GM18517 (cell line): ENCODE data around the gene FUT2.
"Not testable (repeated sequence)": the region's sequence is repeated elsewhere in the genome, so short reads cannot be mapped to it uniquely, and the experiment has no call there.

Source experiments
- ATAC-seq: cut with Tn5 transposase; IDR thresholded peaks from one replicate; pipeline ENCODE4 v1.9.1; 2021; ENCODE audit warnings: mild to moderate bottlenecking, moderate library complexity; ENCODE audit not compliant: unreplicated experiment

The FUT2 gene

DNA sequence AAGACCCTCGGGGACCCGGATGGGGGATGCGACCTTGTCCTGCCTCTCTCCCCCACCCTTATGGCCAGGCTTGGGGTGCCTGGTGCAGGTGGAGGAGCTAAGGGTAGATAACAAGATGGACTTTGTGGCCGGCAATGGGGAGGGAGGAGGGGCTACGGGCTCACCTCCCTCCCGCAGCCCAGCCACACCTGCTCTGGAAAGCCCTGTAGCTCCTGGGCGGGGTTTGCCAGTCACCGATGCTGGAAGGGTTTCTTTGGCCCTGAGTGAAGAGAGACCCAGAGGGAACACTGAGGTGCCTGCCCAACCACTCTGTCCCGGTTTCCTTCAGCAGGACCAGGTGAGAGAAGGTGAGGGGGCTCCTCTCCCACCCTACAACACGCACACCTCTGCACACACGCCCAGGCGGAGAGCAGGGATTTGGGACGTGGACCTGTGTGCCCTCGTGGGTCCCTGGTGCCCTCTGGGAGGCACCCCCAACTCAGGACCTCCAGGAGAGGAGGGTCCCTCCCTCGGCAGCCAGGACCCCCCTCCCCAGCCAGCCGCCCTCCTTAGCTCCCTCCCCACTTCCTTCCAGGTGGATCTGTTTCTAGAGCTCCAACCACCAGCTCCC lies at the start of gene FUT2:
Gene FUT2 (plus strand): TSS at position 229 of the 610 bp plus-strand sequence. CDS start 6,986 bp downstream, outside the sequence.
- no peak for ATAC-seq

DNA sequence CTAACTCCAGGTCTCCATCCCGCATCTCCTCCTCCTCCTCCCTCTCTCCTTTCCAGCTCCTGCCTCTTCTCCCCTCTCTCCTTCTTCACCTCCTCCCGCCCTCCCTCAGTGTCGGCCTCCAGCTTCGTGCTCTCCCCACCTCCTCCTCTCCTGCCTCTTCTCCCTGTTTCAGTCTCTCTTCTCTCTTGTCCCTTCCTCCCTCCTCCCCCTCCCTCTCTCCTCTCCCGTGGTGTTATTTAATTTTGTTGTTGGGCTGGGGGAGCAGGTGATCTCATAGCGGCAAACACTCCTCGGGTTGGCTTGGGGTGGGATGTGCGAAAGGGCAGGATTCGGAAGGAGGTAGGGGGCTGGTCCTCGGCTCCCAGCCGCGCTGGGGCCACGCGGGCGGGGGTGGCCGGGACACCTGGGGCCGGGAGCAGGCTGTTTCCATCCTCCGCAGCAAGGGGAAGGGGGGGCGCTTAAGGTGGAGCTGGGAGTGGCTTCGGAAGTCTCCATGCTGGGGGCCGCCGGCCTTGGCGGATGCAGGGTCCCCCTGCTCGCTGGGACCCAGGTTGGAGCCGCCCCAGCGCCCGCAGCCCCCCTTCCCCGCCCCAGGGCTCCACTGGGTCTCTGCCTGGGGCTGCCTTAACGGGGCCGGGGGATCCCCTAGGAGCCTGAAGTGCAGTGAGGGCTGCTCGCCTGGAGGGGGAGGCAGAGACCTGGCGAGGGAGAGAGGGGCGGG lies 49.6 kb upstream of the FUT2 start, which contains the start of gene CA11:
Gene CA11 (minus strand): TSS at position 187 of the 721 bp plus-strand sequence. CDS start 555 bp downstream, outside the sequence.
- ATAC-seq: no peak

DNA sequence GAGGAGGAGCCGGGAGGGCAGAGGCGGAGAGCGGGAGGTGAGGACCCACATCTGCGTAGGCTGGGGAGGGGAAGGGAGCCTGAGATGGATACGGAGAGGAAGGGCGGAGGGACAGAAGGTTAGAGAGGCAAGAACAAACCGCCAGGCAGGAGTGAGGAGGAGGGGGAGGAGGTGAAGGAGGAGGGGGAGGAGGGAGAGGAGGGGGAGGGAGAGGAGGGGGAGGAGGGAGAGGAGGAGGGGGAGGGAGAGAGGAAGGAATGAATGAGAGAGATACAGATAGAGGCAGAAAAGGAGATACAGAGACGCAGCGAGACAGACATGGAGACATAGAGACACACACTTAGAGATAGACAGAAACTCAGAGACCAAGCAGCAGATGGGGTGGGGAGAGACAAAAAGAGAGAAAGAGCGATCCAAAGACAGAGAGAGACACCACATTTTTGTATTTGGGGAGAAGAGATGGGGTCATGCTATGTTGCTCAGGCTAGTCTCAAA lies 49.0 kb upstream of the FUT2 start:
- ATAC-seq: no peak

DNA sequence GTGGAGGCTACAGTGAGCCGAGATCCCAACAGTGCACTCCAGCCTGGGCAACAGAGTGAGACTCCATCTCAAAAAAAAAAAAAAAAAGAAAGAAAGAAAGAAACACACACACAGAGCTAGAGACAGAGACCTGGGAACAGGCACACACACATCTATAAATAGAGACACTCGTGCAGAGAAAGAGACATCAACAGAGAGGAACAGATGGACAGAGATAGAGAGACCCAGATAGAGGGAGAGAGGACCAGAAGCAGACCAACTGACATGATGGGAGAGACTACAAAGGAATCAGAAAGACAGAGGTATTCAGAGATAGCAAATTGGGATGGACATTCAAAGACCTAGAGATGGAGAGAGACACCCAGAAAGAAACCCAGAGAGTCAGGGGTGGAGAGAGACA lies 47.6 kb upstream of the FUT2 start:
- ATAC-seq: no peak

DNA sequence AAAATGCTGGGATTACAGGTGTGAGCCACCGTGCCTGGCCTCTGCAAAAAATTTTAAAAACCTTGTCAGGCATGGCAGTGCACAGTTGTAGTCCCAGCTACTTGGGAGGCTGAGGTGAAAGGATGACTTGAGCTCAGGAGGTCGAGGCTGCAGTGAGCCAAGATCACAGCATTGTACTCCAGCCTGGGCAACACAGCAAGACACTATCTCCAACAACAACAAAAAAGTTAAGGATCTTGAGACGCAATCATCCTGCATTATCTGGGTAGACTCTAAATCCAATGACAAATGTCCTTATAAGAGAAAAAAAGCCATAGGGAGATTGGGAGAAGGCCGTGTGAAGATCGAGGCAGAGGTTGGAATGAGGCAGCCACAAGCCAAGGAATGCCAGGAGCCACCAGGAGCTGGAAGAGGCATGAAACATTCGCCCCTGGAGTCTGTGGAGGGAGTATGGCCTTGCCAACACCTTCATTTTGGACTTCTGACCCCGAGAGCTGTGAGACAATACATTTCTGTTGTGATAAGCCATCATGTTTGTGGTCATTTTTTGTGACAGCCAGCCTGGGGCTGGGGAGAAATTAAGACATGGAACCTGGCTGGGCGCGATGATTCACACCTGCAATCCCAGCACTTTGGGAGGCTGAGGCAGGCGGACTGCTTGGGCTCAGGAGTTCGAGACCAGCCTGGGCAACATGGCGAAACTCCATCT lies 44.6 kb upstream of the FUT2 start:
- ATAC-seq: no peak

DNA sequence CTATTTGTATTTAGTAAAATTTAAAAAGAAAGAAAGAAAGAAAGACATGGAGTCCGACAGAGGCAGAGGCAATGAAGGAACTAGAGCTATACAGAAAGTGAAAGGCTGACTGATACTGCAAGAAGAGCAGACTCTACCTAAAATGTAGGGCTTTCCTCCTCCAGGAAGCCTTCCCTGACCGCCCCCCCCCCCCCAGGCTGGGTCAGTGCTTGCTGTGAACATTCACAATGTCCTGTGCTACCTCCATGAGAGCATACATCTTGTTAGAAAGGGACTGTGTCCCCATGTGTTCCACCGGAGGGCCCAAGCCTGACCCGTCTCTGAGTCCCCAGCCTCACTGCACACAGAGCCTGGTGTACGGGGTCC lies 44.1 kb upstream of the FUT2 start:
- ATAC-seq: no peak

DNA sequence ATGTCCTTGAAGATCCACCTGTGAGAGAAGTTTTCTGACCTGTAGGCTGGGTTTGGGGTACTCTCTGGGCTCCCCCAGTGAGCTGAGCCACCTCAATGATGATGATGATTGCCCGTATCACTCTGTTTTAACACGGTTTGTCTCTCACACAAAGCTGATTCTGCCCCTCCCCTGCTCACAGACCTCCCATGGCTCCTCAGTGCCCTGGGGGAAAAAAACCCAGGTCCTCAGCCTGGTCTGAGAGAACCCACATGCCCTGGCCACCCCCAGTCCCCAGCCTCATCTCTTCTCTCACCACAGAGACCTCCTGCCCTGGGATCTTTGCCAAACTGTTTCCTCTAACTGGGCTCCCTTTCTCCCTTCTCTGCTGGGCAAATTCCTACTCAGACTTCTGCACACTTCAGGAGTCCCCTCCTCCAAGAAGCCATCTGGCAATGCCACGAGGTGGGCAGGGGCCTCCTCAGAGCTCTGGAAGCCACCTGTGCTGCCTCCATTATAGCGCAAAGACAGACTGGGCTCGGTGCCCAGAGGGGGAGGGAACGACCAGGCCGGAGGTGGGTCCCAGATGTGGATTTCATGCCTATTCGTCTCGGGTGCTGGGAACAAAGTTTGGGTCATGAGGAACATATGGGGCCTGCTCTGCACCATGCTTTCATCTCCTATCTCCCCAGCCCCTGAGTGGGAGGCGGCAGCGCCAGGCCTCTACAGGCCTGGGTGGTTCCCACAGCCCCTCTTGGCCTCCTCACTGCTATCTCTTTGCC lies 41.3 kb upstream of the FUT2 start:
- no peak for ATAC-seq

DNA sequence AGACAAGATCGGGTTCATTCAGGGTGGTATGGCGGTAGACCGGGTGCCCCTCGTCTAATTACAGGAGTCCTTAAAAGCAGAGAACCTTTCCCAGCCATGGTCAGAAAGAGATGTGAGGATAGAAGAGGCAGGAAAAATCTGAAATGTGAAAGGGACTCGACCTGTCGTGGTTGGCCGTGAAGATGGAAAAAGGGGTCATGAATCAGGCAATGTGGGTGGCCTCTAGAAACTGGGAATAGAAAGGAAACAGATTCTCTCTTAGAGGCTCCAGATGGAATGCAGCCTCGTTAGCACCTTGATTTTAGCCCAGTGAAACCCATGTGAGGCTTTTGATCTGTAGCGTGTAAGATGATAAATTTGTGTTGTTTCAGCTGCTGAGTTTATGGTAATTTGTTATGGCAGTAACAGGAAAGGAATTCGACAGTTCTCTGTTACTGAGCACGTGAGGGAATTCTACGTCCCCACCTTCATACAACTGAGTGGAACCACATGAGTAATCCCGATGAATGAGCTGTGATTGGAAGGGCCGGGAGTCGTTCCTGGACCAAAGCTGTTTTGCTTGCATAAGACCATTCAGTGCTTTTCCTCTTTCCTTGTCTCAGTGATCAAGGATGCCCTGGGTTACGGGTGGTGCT lies 38.8 kb upstream of the FUT2 start:
- no peak for ATAC-seq

DNA sequence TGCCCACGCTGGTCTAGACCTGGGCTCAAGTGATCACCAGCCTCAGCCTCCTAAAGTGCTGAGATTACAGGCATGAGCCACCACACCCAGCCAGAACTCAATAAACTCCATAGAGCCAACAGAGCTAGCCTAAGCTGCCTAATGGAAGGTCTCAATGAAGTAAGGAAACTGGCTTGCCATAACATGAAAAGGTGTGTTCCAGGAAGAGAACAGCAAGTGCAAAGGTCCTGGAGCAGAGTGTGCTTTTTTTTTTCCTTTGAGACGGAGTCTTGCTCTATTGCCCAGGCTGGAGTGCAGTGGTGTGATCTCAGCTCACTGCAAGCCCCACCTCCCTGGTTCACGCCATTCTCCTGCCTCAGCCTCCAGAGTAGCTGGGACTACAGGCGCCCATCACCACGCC lies 37.9 kb upstream of the FUT2 start:
- not testable (repeated sequence) for ATAC-seq

DNA sequence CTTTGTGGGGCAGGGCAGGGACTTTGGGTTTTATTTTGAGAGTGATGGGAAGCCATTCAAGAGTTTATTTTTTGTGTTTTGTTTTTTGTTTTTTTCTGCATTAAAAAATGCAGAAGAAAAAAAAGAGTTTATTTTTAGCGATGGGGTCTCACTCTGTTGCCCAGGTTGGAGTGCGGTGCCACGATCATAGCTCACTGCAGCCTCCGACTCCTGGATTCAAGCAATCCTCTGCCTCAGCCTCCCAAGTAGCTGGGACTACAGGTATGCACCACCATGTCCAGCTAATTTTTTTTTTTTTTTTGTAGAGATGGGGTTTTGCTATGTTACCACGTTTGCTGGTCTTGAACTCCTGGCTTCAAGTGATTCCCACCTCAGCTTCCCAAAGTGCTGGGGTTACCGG lies 37.3 kb upstream of the FUT2 start:
- no peak for ATAC-seq

DNA sequence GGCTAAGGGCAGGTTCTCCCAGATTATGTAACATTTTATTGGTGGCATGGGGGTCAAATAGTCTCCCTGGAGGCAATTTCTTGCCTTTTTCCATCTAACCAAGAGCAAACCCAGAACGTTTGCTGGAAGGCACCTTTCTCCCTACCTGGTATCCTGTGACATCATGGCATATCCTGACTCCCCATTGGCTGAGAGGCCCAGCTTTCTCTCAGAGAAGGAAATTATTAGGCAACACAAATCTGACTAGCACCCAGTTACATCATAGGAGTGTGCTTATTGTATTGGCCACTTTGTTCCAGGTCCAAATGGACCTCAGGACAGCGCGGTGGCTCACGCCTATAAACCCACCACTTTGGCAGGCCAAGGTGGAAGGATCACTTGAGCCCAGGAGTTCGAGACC lies 36.0 kb upstream of the FUT2 start:
- no peak for ATAC-seq

DNA sequence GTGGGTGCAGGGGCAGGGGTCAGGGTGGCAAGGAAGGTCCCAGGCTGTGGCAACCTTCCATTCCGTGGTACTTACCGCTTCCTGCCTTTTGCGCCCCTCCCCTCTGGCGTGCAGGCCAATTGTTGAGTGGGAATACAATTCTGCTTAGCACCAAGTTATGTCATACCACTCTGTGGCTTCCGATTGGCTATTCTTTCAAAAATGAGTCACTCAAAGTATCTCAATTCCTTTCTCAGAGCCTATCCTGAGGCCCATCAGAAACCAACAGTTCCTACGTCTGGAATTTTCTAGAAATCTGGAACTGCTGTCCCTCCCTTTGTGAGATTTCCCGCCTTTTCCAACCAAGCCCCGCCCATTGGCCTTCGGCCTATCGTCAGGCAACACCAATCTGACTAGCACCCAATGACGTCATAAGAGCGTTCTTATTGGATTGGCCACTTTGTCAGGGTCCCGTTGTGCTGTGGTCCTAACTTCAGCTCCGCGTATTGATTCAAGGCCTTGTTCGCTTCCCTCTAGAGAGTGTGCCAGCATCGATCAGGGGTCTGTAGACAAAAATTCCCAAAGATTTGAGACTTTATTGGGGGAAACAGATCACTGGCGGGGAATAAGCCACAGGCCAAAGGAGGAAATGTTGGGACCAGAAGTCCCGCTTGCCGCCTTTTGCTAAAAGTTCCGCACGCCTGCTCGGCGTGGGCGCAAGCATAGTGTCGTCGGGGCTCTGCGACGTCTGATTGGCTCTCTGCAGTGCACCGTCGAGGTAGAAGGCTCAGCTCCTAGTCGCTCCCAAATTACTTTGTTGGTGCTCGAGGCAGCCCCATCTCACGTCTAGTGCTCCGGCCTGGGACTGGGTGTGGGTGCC lies 34.7 kb upstream of the FUT2 start:
- peak; percentile 85 for ATAC-seq

DNA sequence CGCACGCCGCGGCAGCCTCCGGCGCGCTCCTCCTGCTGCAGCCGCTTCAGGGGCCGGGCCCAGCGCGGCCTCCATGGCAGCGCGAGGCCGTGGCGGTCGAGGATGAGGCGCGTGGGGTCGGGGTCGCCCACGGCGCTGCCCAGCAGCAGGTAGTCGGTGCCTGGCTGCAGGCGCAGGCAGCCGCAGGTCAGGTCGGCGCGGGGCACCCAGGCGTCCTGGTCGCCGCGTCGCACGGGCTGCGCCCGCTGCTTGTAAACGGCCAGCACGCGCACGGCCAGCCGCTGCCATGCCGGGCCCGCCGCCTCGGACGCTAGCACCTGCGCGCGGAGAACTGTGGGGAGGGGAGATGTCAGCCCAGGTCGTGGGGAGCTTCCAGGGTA lies 34.1 kb upstream of the FUT2 start:
- no peak for ATAC-seq

DNA sequence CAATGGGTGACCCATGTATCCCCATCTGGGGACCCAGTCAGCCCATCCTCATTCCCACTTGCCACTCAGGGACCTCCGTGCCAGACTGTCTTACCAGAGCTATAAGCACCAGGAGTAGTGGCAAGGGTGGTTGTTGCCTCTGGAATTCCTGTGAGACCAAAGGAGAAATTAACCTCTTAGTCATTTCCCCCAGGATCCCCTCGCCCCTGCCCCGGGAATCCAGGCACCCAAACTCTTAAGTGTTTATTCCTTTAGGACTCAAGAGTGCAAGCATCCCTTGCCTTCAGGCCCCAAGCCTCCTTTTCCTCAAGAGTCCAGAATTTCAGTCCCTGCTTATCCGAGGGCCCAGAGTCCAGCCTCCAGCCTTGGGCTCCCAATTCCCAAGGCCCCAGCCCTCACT lies 32.1 kb upstream of the FUT2 start:
- ATAC-seq: no peak

DNA sequence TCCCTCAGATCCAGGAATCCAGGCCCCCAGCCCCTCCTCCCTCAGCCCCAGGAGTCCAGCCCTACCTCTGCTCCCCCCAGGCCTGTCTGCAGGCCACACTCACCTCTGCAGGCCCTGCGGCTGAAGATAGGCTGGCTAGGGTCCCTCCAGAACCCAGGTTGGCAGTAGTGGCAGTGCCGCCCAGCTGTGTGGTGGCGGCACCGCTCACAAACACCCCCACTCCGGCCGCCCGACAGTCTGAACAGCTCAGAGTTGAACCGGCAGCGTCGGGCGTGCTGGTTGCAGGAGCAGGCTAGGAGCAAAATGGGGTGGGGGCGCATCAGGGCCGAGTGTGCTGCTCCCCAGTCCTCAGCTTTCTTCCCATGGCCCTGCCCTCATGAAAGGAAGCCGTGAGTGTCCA lies 31.3 kb upstream of the FUT2 start:
- ATAC-seq: no peak

DNA sequence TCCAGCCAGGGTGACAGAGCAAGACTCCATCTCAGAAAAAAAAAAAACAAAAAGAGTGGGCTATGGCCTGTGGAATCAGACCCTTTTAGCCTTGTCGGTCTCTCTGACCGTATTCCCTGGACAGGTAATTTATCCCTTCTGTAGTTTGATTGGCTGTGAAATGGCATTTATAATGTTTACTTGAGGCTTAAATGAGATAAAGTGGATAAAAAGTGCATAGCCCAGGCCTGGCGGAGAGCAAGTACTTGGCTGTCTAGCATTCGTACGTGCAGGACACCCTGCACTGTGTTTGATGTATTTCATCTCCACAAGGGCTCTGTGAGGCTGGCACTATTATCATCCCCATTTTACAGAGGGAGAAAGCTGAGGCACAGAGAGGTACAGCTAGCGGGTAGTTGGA lies 30.0 kb upstream of the FUT2 start:
- no peak for ATAC-seq

DNA sequence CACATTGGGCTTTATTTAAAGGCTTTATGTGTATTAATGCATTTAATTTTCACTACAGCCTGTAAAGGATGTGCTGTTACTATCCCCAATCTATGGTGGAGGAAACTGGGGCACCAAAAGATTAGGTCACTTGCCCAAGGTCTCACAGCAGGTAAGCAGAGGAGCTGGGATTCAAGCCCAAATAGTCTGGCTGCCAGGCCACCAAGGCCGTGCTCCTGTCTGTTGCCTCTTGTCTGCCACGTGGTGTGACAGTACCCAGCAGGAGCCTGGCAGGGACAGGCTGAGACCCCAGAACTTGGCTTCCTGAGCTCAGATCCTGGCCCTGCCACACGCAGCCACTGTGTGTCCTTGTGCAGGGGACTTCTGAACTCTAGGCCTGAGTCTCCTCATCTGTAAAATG lies 27.4 kb upstream of the FUT2 start:
- ATAC-seq: no peak

DNA sequence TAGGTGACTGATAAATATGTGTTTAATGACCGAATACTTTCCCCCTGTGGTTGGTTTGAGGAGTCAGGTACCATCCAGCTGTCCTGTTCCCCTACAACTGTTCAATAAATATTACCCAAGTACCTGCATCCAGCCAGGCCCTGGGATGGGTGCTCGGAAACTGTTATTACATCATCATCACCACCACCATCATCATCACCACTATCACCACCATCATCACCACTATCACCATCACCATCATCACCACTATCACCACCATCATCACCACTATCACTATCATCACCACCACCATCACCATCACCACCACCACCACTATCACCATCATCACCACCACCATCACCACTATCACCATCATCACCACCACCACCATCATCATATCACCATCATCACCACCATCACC lies 27.0 kb upstream of the FUT2 start:
- ATAC-seq: no peak

DNA sequence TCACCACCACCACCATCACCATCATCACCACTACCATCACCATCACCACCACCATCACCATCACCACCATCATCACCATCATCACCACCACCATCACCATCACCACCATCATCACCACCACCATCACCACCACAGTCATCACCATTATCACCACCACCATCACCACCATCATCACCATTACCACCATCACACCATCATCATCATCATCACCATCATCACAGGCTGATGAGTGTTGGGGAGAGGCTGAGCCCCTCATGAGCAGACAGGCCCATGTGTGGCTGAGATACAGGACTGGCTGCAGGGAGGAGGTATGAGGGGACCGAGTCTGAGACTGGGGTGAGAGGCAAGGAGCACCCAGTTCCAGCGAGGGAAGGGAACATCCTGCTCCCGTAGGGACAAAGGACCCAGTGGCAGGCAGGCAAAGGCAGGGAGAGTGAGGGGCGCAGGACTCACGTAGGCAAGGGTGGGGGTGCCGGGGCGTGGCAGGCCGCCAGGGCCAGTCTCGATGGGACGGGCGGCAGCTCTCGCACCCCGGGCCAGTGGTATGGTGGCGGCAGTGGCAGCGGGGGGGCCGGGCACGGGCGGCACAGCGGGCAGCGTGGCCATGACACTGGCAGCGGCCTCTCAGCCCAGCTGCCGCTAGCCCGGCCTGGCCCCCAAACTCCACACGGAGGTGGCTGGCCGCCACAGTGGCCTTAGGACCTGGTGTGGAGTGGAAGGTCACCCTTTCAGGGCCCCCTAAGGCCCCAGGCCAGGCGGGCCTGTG lies 25.7 kb upstream of the FUT2 start:
- ATAC-seq: no peak
